CD4-positive, alpha-beta T cell (primary cell): ENCODE data around the gene PSME3IP1. TPM values are rescaled to one million over a fixed set of nuclear protein-coding genes. Genes with fewer than 3 reads are reported as not detected.

Experiments used
- ATAC-seq: fragments of 200-7000 bp; cut with Tn5 transposase; one replicate; pipeline ENCODE4 v1.10.0; 2022; ENCODE audit warnings: mild to moderate bottlenecking; ENCODE audit not compliant: poor library complexity
- CTCF ChIA-PET: fragments of 350-600 bp; sonication (Branson Sonifier 250); formaldehyde crosslinking; loops from one replicate; lab custom pipeline; 2021; ENCODE audit warnings: antibody characterized with exemption, inconsistent platforms; lab: Charles Lee
- POLR2A ChIA-PET: fragments of 350-600 bp; sonication (Branson Sonifier 250); formaldehyde crosslinking; loops from one replicate; lab custom pipeline; 2021; ENCODE audit warnings: antibody characterized with exemption, inconsistent platforms; lab: Charles Lee
- DNase-seq, 14 experiments: peaks; one replicate each; pipeline ENCODE4 v3.0.0-alpha.2; 2013 to 2020; ENCODE audit warnings: mixed read lengths in 2 of 14
- H3K27ac ChIP-seq, 2 donors: one replicate each; pipeline versions ENCODE4 v1.5.1 to v1.7.0; 2013; ENCODE audit warnings: low read length in 2 of 2, low read depth in 1 of 2, mild to moderate bottlenecking in 1 of 2
- H3K27me3 ChIP-seq, 2 experiments: 1 replicate in 1 of 2; 2 replicates in 1 of 2; pipeline versions ENCODE4 v1.6.1 to v1.7.0; 2013; ENCODE audit warnings: low read length in 2 of 2, control low read depth in 1 of 2, mild to moderate bottlenecking in 1 of 2, moderate library complexity in 1 of 2; ENCODE audit not compliant: insufficient read depth in 2 of 2, control insufficient read depth in 1 of 2
- H3K36me3 ChIP-seq: one replicate; pipeline ENCODE4 v1.6.1; 2013; ENCODE audit warnings: low read length, control low read depth; ENCODE audit not compliant: insufficient read depth
- H3K4me1 ChIP-seq: one replicate; pipeline ENCODE4 v1.6.1; 2013; ENCODE audit warnings: low read length, control low read depth; ENCODE audit not compliant: insufficient read depth
- H3K4me3 ChIP-seq: one replicate; pipeline ENCODE4 v1.5.1; 2013; ENCODE audit warnings: mild to moderate bottlenecking, low read length, moderate library complexity
- H3K9me3 ChIP-seq, 2 experiments: 1 replicate in 1 of 2; 2 replicates in 1 of 2; pipeline versions ENCODE4 v1.6.1 to v1.7.0; 2013; ENCODE audit warnings: low read length in 2 of 2, mild to moderate bottlenecking in 2 of 2, control low read depth in 1 of 2, moderate library complexity in 1 of 2; ENCODE audit not compliant: control insufficient read depth in 1 of 2, insufficient read depth in 1 of 2
- H3K27ac Mint-ChIP-seq: one replicate; pipeline ENCODE4 v1.8.0; 2020; ENCODE audit warnings: mixed read lengths
- H3K27me3 Mint-ChIP-seq: one replicate; pipeline ENCODE4 v1.8.0; 2021; ENCODE audit warnings: mixed read lengths
- H3K36me3 Mint-ChIP-seq: one replicate; pipeline ENCODE4 v1.8.0; 2021; ENCODE audit warnings: low read depth, mixed read lengths
- H3K4me1 Mint-ChIP-seq: one replicate; pipeline ENCODE4 v1.8.0; 2021; ENCODE audit warnings: low read depth, mixed read lengths
- H3K4me3 Mint-ChIP-seq: one replicate; pipeline ENCODE4 v1.8.0; 2020; ENCODE audit warnings: mild to moderate bottlenecking, mixed read lengths
- H3K9me3 Mint-ChIP-seq: one replicate; pipeline ENCODE4 v1.8.0; 2020; ENCODE audit warnings: mixed read lengths
- CTCF ChIP-seq: fragments of 200-600 bp; IDR thresholded peaks from one replicate; pipeline ENCODE4 v1.8.0; 2022; ENCODE audit warnings: antibody characterized with exemption, mild to moderate bottlenecking
- intact Hi-C, 2 experiments: fragments of 100-400 bp; cut with DNase I in 1 of 2; cut with micrococcal nuclease in 1 of 2; formaldehyde crosslinking; loops; one replicate each; pipeline versions ENCODE4 v1.15.1 to v1.9.0; 2023 to 2025; cut with DNase I, micrococcal nuclease
- total RNA-seq, 174 experiments: library from RNA in 2 of 174; stranded (reverse) in 2 of 174; gene quantifications; one replicate each; pipeline ENCODE4 v1.2.3 and lab custom pipeline; 2021 to 2026

Gene PSME3IP1
- total RNA-seq, 2 experiments from 2014 or later: 77.1 to 77.9 TPM

- Mint-ChIP-seq H3K27ac (peak overlapping the region; percentile 88), H3K27me3 (no peaks in the 10 kb centered on the region), H3K4me1 (peaks cover 78% of the 10 kb centered on the region), H3K9me3 (no peaks in the 10 kb centered on the region), H3K36me3 (no peaks in the 10 kb centered on the region), H3K4me3 (peak overlapping the region; percentile 51)
- Histone ChIP-seq H3K27ac (no peak overlapping the region), H3K27me3 (no peaks in the 10 kb centered on the region), H3K36me3 (no peaks in the 10 kb centered on the region), H3K9me3 (no peaks in the 10 kb centered on the region), H3K4me3 (no peak overlapping the region), H3K4me1 (peaks cover 75% of the 10 kb centered on the region)
- DNase-seq: no peak
- intact Hi-C loops: no loop called here
- ChIA-PET POLR2A (no interaction called here), CTCF (no interaction called here)
- TF ChIP-seq CTCF: no peak
- no peak for ATAC-seq
Measured at GRCh38 chr16:57137566-57138273, 48.1 kb downstream of the PSME3IP1 start.

- Histone ChIP-seq H3K4me3 (no peak overlapping the region), H3K36me3 (no peaks in the 10 kb centered on the region), H3K4me1 (peaks cover 75% of the 10 kb centered on the region), H3K27me3 (no peaks in the 10 kb centered on the region), H3K27ac (no peak overlapping the region), H3K9me3 (no peaks in the 10 kb centered on the region)
- intact Hi-C loops: no loop called here
- ATAC-seq (no peak), DNase-seq (no peak)
- no peaks in the 10 kb centered on the region for H3K36me3 Mint-ChIP-seq
- peaks cover 78% of the 10 kb centered on the region for H3K4me1 Mint-ChIP-seq
- H3K4me3 Mint-ChIP-seq: no peak overlapping the region
- no peak for TF ChIP-seq CTCF
- CTCF ChIA-PET: no interaction called here
- POLR2A ChIA-PET: interaction anchor here (0.9 kb wide), 1 partner anchor 49 kb away, joined by 3 read pairs; the partner anchor contains the start of genes PSME3IP1 and RSPRY1
- peak overlapping the region; percentile 88 for H3K27ac Mint-ChIP-seq
- no peaks in the 10 kb centered on the region for H3K9me3 Mint-ChIP-seq
- no peaks in the 10 kb centered on the region for H3K27me3 Mint-ChIP-seq
Measured at GRCh38 chr16:57137043-57137442, 48.8 kb downstream of the PSME3IP1 start.

- Mint-ChIP-seq H3K4me1 (peaks cover 80% of the 10 kb centered on the region), H3K27ac (peak overlapping the region; percentile 88), H3K36me3 (no peaks in the 10 kb centered on the region), H3K9me3 (no peaks in the 10 kb centered on the region), H3K4me3 (peak overlapping the region; percentile 91), H3K27me3 (no peaks in the 10 kb centered on the region)
- DNase-seq: peak in 12 of 14 experiments; percentile 11 to 81 (median 38)
- no peak for TF ChIP-seq CTCF
- Histone ChIP-seq H3K9me3 (no peaks in the 10 kb centered on the region), H3K36me3 (no peaks in the 10 kb centered on the region), H3K4me1 (peaks cover 76% of the 10 kb centered on the region), H3K27me3 (no peaks in the 10 kb centered on the region), H3K4me3 (peak overlapping the region; percentile 47), H3K27ac (peak overlapping the region; percentile 62 to 78)
- POLR2A ChIA-PET: interaction anchor here (0.7 to 1.5 kb wide), 2 partner anchors 11 to 42 kb away, joined by 5 read pairs; partner anchors contain the start of gene CPNE2
- ATAC-seq: peak; percentile 90
- intact Hi-C loops: no loop called here
- CTCF ChIA-PET: interaction anchor here (0.7 kb wide), 1 partner anchor 18 kb away, joined by 3 read pairs; no protein-coding TSS in a partner anchor
Measured at GRCh38 chr16:57134982-57135381, 50.9 kb downstream of the PSME3IP1 start.
